ENCODE results near the gene SCEL.

The SCEL gene

DNA sequence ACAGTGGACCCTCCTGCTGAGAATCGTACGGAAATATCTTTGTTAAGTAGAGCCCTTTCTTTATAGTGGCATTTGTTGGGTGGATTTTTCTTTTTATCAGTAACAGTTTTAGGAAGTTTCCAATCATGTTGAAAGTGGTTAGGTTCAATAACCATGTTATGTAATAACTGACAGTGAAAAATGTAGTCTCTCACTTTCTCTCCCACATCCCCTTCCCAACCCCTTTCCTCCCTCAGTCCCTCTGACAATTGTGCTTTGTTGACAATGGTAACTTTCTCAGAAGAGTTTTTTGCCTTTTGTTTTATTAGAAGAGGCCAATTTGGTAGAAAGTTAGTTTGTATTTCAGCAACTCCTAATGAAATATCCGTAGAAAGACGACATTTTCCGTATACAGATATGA lies 84.1 kb downstream of the SCEL start:
- no peak overlapping the region for H3K4me3 ChIP-seq (ENCODE audit: low read depth, low read length)
- no peak for DNase-seq (ENCODE audit: low read depth, low spot score)
- in situ Hi-C loops (cut with HindIII; ENCODE audit: low sequenced_read_pairs): no loop called here
- TF ChIP-seq, protein P1, sequence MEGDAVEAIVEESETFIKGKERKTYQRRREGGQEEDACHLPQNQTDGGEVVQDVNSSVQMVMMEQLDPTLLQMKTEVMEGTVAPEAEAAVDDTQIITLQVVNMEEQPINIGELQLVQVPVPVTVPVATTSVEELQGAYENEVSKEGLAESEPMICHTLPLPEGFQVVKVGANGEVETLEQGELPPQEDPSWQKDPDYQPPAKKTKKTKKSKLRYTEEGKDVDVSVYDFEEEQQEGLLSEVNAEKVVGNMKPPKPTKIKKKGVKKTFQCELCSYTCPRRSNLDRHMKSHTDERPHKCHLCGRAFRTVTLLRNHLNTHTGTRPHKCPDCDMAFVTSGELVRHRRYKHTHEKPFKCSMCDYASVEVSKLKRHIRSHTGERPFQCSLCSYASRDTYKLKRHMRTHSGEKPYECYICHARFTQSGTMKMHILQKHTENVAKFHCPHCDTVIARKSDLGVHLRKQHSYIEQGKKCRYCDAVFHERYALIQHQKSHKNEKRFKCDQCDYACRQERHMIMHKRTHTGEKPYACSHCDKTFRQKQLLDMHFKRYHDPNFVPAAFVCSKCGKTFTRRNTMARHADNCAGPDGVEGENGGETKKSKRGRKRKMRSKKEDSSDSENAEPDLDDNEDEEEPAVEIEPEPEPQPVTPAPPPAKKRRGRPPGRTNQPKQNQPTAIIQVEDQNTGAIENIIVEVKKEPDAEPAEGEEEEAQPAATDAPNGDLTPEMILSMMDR (IDR thresholded peaks at IDR 0.05; ENCODE audit: low read depth, low read length): no peak

GRCh38 chr13:77620138-77620537 lies 84.6 kb downstream of the SCEL start:
- TF ChIP-seq, protein P1 (IDR thresholded peaks at IDR 0.05; ENCODE audit: low read depth, low read length): no peak
- no peak for DNase-seq (ENCODE audit: low read depth, low spot score)
- in situ Hi-C loops (cut with HindIII; ENCODE audit: low sequenced_read_pairs): no loop called here
- no peak overlapping the region for H3K4me3 ChIP-seq (ENCODE audit: low read depth, low read length)

DNA sequence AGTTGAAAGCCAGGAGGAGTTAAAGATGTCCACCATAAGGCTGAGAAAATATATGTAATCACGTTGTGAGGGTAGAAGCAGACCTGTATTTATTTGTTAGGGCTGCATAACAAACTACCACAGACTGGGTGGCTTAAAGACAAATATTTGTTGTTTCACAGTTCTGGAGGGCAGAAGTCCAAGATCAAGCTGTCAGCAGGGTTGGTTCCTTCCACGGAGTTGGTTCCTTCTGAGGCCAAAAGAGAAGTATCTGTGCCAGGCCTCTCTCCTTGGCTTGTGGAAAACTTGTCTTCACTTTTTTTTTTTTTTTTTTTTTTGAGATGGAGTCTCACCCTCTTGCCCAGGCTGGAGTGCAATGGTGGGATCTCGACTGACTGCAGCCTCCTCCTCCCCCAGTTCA lies 88.3 kb downstream of the SCEL start:
- in situ Hi-C loops (cut with HindIII; ENCODE audit: low sequenced_read_pairs): no loop called here

DNA sequence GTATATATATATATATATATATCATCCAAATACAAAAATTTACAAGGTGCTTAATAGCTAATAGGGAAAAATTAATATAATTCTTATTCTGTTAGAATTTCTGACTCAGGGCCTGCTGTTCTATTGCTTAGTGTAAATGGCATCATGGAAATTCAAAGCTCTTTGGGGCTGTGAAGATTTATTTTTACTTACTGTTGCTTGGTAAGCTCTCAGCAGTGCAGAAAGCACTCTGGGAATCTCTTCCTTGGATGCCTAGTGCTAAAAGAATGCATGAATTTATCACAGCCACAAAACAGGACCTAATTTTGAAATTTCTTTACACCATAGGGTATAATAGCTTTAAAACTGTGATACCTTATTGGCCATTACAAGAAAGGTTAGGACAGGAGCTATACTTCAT lies 92.7 kb downstream of the SCEL start:
- TF ChIP-seq, protein P1 (IDR thresholded peaks at IDR 0.05; ENCODE audit: low read depth, low read length): no peak
- H3K4me3 ChIP-seq (ENCODE audit: low read depth, low read length): no peak overlapping the region
- in situ Hi-C loops (cut with HindIII; ENCODE audit: low sequenced_read_pairs): no loop called here
- DNase-seq (ENCODE audit: low read depth, low spot score): no peak

More for the DNA sequence above, 88.3 kb downstream of the SCEL start:
- H3K4me3 ChIP-seq (ENCODE audit: low read depth, low read length): no peak overlapping the region
- DNase-seq (ENCODE audit: low read depth, low spot score): no peak
- TF ChIP-seq, protein P1 (IDR thresholded peaks at IDR 0.05; ENCODE audit: low read depth, low read length): no peak

DNA sequence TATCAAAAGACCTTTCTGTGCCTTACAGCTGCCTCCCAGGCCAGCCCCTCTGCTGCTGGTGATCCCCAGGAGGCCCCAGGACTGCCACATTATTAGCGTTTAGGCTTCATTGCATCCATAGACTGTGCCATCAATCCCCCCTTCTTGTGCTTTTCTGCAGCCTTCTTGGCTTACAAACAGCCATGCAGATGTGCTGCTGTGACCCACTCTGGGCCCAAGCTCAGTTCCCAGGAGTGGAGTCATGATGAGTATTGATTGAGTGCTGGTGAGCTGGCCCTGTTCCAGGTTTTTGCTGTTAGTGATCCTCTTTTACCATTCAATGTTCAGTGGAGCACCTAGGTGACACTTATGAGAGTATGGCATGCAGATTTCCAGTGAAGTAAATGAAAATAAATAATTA lies 102.1 kb downstream of the SCEL start:
- in situ Hi-C loops (cut with HindIII; ENCODE audit: low sequenced_read_pairs): no loop called here
- DNase-seq (ENCODE audit: low read depth, low spot score): no peak
- TF ChIP-seq, protein P1 (IDR thresholded peaks at IDR 0.05; ENCODE audit: low read depth, low read length): no peak
- H3K4me3 ChIP-seq (ENCODE audit: low read depth, low read length): no peak overlapping the region

GRCh38 chr13:77650409-77650808 lies 114.9 kb downstream of the SCEL start:
- in situ Hi-C loops (cut with HindIII; ENCODE audit: low sequenced_read_pairs): no loop called here

More at GRCh38 chr13:77650409-77650808, 114.9 kb downstream of the SCEL start:
- no peak for DNase-seq (ENCODE audit: low read depth, low spot score)
- TF ChIP-seq, protein P1 (IDR thresholded peaks at IDR 0.05; ENCODE audit: low read depth, low read length): no peak
- H3K4me3 ChIP-seq (ENCODE audit: low read depth, low read length): no peak overlapping the region
